ENCODE data around the gene SPNS3. TPM values are rescaled to one million over a fixed set of nuclear protein-coding genes. Genes with fewer than 3 reads are reported as not detected.
A peak's percentile ranks its signal among the peaks of the same experiment; 100 is the strongest.

Gene SPNS3
- total and polyA plus RNA-seq, 10 donors = 1.1 to 7.2 (median 3.9) TPM

DNA sequence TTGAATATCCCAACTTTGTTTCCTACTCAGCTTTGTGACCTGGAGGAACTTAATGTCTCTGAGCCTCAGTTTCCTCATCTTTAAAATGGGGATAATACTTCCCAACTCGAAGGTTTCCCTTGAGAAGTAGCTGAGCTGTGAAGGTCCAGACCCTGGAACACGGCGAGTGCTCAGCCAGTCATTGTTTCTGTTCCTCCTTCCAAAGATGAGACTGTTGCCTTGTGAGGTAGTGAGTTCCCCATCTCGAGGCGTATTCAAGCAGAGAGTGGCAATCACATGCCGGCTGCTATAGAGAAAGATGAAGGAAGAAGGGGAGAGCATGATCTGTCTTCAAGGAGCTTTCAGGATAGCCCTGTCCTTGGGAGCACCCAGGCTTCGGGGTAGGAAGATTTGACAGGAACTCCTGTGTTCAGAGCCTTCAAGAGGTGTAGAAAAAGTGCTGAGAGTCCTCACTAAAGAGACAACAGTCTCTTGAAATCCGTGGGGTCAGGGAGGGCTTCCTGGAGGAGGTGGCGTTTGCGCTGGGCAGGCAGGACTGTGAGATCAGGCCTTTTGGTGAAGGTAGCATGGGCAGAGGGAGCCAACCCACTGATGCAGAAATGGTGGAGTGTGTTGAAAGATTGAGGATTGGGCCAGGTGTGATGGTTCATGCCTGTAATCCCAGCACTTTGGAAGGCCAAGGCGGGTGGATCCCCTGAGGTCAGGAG, 92.1 kb downstream of the SPNS3 start:
- Histone ChIP-seq H3K4me1 (peaks cover 0 to 39% (median 21%) of the 10 kb centered on the region in 6 donors), H3K36me3 (peaks cover 0 to 18% (median 0%) of the 10 kb centered on the region in 6 donors), H3K27ac (no peak overlapping the region), H3K9me3 (no peaks in the 10 kb centered on the region), H3K4me3 (no peak overlapping the region), H3K27me3 (replicated peaks in 1 of 7) (no peaks in the 10 kb centered on the region)
- TF ChIP-seq POLR2A (IDR thresholded peaks at IDR 0.05) = no peak
- no peak for TF ChIP-seq POLR2AphosphoS5 (IDR thresholded peaks at IDR 0.05)
- TF ChIP-seq, protein P1, sequence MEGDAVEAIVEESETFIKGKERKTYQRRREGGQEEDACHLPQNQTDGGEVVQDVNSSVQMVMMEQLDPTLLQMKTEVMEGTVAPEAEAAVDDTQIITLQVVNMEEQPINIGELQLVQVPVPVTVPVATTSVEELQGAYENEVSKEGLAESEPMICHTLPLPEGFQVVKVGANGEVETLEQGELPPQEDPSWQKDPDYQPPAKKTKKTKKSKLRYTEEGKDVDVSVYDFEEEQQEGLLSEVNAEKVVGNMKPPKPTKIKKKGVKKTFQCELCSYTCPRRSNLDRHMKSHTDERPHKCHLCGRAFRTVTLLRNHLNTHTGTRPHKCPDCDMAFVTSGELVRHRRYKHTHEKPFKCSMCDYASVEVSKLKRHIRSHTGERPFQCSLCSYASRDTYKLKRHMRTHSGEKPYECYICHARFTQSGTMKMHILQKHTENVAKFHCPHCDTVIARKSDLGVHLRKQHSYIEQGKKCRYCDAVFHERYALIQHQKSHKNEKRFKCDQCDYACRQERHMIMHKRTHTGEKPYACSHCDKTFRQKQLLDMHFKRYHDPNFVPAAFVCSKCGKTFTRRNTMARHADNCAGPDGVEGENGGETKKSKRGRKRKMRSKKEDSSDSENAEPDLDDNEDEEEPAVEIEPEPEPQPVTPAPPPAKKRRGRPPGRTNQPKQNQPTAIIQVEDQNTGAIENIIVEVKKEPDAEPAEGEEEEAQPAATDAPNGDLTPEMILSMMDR (IDR thresholded peaks at IDR 0.05 in 8 of 11, conservative IDR thresholded peaks at IDR 0.05 in 3 of 11) = no peak
- intact Hi-C loops (cut with DNase I; ENCODE audit: low total_unique reads) = no loop called here
- WGBS, 5 donors = 76 to 88% (median 82%) methylated on average over 11 of the region's 11 CpGs
- no peak for DNase-seq

DNA sequence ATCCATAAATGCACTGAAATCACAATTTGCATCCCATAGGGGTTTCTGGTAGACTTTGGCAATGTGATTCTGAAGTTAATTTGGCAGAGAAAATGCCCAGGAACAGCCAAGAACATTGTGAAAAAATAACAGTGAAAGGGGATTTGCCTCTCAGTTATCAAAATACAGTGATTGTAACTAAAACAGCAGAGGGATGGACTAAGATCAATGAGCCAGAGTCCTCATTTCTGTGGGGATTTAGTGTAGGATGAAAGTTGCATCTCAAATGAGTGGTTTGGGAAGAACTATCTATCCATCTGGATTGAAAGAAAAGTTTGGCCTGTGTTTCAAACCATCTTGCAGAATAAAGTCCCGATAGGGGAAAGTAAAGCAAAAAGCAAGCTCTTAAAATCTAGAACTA, 93.4 kb downstream of the SPNS3 start:
- 67 to 88% (median 81%) methylated on average over 1 of the region's 1 CpG for WGBS, 5 donors
- Histone ChIP-seq H3K9me3 (no peaks in the 10 kb centered on the region), H3K27ac (no peak overlapping the region), H3K4me3 (no peak overlapping the region), H3K27me3 (replicated peaks in 1 of 7) (no peaks in the 10 kb centered on the region), H3K36me3 (peaks cover 0 to 18% (median 0%) of the 10 kb centered on the region in 6 donors), H3K4me1 (peaks cover 0 to 39% (median 25%) of the 10 kb centered on the region in 6 donors)
- no peak for TF ChIP-seq POLR2AphosphoS5 (IDR thresholded peaks at IDR 0.05)
- intact Hi-C loops (cut with DNase I; ENCODE audit: low total_unique reads) = no loop called here
- no peak for DNase-seq

DNA sequence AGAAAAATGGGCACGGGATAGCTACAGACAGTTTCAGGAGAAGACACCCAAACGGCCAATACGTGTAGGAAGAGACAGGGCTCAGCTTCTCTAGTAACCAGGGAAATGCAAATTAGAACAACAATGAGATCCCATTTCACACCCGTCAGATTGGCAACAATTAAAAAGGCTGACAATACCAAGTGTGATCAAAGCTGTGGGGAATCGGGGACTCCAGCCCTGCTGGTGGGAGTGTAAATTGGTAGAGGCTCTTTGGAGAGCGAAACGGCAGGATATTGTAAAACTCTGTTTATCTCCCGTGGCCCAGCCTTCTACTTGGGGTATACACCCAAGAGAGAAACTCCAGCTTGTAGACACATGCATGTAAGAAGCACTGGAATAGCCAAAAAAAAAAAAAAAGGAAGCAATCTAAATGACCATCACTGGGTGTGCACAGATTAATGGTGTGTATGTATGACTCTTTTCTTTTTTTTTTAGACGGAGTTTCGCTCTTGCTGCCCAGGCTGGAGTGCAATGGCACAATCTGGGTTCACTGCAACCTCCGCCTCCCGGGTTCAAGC, 93.9 kb downstream of the SPNS3 start:
- peaks cover 0 to 22% (median 0%) of the 10 kb centered on the region in 6 donors for H3K36me3 ChIP-seq
- no peak overlapping the region for H3K27ac ChIP-seq
- intact Hi-C loops (cut with DNase I; ENCODE audit: low total_unique reads) = no loop called here
- no peak for TF ChIP-seq POLR2AphosphoS5 (IDR thresholded peaks at IDR 0.05)
- TF ChIP-seq POLR2A (IDR thresholded peaks at IDR 0.05) = no peak
- TF ChIP-seq, protein P1 (IDR thresholded peaks at IDR 0.05 in 8 of 11, conservative IDR thresholded peaks at IDR 0.05 in 3 of 11) = no peak
- 79 to 89% (median 86%) methylated on average over 12 of the region's 12 CpGs for WGBS, 5 donors
- H3K4me3 ChIP-seq = no peak overlapping the region
- H3K4me1 ChIP-seq = peaks cover 0 to 39% (median 30%) of the 10 kb centered on the region in 6 donors
- no peak for DNase-seq
- no peaks in the 10 kb centered on the region for H3K27me3 ChIP-seq (replicated peaks in 1 of 7)
- no peaks in the 10 kb centered on the region for H3K9me3 ChIP-seq

DNA sequence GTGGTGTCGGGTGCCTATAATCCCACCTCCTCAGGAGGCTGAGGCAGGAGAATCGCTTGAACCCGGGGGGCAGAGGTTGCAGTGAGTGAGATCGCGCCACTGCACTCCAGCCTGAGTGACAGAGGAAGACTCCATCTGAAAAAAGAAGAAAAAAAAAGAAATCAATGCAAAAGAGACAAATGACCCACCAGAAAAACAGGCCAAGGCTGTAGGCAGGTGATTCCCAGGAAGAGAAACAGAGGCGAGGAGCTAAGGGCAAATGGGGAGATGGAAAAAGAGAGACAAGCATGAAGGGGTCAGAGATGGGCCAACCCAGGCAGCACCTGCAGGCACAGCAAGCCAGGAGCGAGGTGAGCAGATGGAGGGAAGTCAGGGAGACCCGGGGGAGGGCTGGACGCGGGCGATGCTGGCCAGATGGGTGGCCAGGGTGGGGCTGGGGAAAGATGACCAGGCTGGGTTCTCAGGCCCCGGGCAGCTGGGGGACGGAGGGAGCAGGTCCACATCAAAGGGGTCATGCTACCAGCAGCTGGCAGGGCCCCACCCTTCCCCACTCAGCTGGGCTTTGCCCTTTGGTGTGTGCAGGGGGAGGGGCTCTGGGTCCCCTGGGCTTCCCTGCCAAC, 95.9 kb downstream of the SPNS3 start:
- no peak for TF ChIP-seq POLR2AphosphoS5 (IDR thresholded peaks at IDR 0.05)
- TF ChIP-seq, protein P1 (IDR thresholded peaks at IDR 0.05 in 8 of 11, conservative IDR thresholded peaks at IDR 0.05 in 3 of 11) = no peak
- TF ChIP-seq POLR2A (IDR thresholded peaks at IDR 0.05) = no peak

More for the DNA sequence above, 95.9 kb downstream of the SPNS3 start:
- peaks cover 0 to 58% (median 48%) of the 10 kb centered on the region in 6 donors for H3K4me1 ChIP-seq
- H3K36me3 ChIP-seq = peaks cover 0 to 23% (median 0%) of the 10 kb centered on the region in 6 donors
- peak overlapping the region in 7 of 8 donors; percentile 1 to 82 (median 74) for H3K27ac ChIP-seq
- intact Hi-C loops (cut with DNase I; ENCODE audit: low total_unique reads) = no loop called here
- no peak overlapping the region for H3K4me3 ChIP-seq
- H3K9me3 ChIP-seq = no peaks in the 10 kb centered on the region
- H3K27me3 ChIP-seq (replicated peaks in 1 of 7) = peaks cover 0 to 7% (median 0%) of the 10 kb centered on the region in 7 donors
- no peak for DNase-seq
- whole genome bisulfite sequencing, 5 donors = 78 to 90% (median 80%) methylated on average over 13 of the region's 13 CpGs

Measured in spleen (tissue), 11 donors.